Stomach (tissue), 9 donors: ENCODE measurements around the gene CCDC137. TPM values are rescaled to one million over a fixed set of nuclear protein-coding genes. Genes with fewer than 3 reads are reported as not detected.

ENCODE experiments used
- DNase-seq, 2 donors: peaks; one replicate each; pipeline versions ENCODE4 v3.0.0 to v3.0.0-alpha.2; 2013 to 2019
- H3K27ac ChIP-seq, 5 donors: fragments of 200-600 bp in 4 of 5; sonication (generic) in 4 of 5; one replicate each; pipeline ENCODE4 v1.5.1; 2013 to 2019; ENCODE audit warnings: mild to moderate bottlenecking in 1 of 5, moderate library complexity in 1 of 5
- H3K27me3 ChIP-seq, 3 donors: fragments of 200-600 bp; sonication (generic); one replicate each; pipeline ENCODE4 v1.5.1; 2017 to 2019; ENCODE audit warnings: mixed run types in 1 of 3
- H3K36me3 ChIP-seq, 4 donors: fragments of 200-600 bp; sonication (generic); 1 replicate in 3 of 4; 2 replicates in 1 of 4; pipeline ENCODE4 v1.5.1; 2016 to 2019
- H3K4me1 ChIP-seq, 4 donors: fragments of 200-600 bp; sonication (generic); one replicate each; pipeline ENCODE4 v1.5.1; 2016 to 2019
- H3K4me3 ChIP-seq, 4 donors: fragments of 200-600 bp; sonication (generic) in 3 of 4; one replicate each; pipeline ENCODE4 v1.5.1; 2016 to 2019; ENCODE audit warnings: mild to moderate bottlenecking in 1 of 4
- H3K9me3 ChIP-seq, 4 donors: fragments of 200-600 bp; sonication (generic); one replicate each; pipeline ENCODE4 v1.5.1; 2016 to 2019
- EP300 ChIP-seq: sonication (generic); formaldehyde crosslinking; IDR thresholded peaks from one replicate; pipeline ENCODE4 v1.6.1; 2017; ENCODE audit warnings: antibody characterized with exemption
- POLR2A ChIP-seq, 4 donors: fragments of 450-650 bp; IDR thresholded peaks; one replicate each; pipeline ENCODE4 v1.6.1; 2016; ENCODE audit warnings: antibody characterized with exemption in 4 of 4, control low read depth in 2 of 4, mild to moderate bottlenecking in 1 of 4, moderate library complexity in 1 of 4
- POLR2AphosphoS5 ChIP-seq, 3 donors: sonication (generic); formaldehyde crosslinking; IDR thresholded peaks; one replicate each; pipeline ENCODE4 v1.6.1; 2016; ENCODE audit warnings: antibody characterized with exemption in 3 of 3
- WGBS, 5 donors: extraction: QIAGEN DNeasy Blood & Tissue Kit in 3 of 5; methylation state at CpG; one replicate each; pipeline versions ENCODE4 v1.1.5 to v1.1.7; 2013 to 2018; 5-methylcytosine and 5-hydroxymethylcytosine counted together
- intact Hi-C: fragments of 100-400 bp; cut with DNase I; formaldehyde crosslinking; loops from one replicate; pipeline ENCODE4 v1.15.1; 2023; ENCODE audit warnings: low total_unique reads
- polyA plus RNA-seq, 3 donors: library from polyadenylated mRNA; stranded (reverse); fragments of 200-250 nt; gene quantifications; one replicate each; pipeline ENCODE4 v1.2.3, GENCODE V29; 2013
- total RNA-seq, 5 donors: library from RNA; depleted of rRNA; stranded (reverse); fragments of >200 nt; gene quantifications; one replicate each; pipeline versions ENCODE4 v1.1.0 to v1.2.3, GENCODE V29; 2014 to 2016
- TF ChIP-seq, protein P1 (sequence below), 7 experiments: fragments of 450-650 bp in 4 of 7; fragments of 200-600 bp in 3 of 7; sonication (generic) in 3 of 7; IDR thresholded peaks; one replicate each; pipeline ENCODE4 v1.5.1; 2016 to 2019; ENCODE audit warnings: antibody characterized with exemption in 7 of 7, control low read depth in 2 of 7, mild to moderate bottlenecking in 1 of 7
- donor health status: healthy with polysubstance abuse.
- donor health status: Bipolar disorder and iron deficiency.
- donor health status: healthy.

Gene CCDC137
- total and polyA plus RNA-seq, 8 donors: 0.58 to 279 (median 19.6) TPM

- H3K9me3 ChIP-seq: no peaks in the 10 kb centered on the region
- TF ChIP-seq POLR2A (IDR thresholded peaks at IDR 0.05) (no peak), EP300 (no peak), POLR2AphosphoS5 (IDR thresholded peaks at IDR 0.05) (no peak)
- TF ChIP-seq, protein P1, sequence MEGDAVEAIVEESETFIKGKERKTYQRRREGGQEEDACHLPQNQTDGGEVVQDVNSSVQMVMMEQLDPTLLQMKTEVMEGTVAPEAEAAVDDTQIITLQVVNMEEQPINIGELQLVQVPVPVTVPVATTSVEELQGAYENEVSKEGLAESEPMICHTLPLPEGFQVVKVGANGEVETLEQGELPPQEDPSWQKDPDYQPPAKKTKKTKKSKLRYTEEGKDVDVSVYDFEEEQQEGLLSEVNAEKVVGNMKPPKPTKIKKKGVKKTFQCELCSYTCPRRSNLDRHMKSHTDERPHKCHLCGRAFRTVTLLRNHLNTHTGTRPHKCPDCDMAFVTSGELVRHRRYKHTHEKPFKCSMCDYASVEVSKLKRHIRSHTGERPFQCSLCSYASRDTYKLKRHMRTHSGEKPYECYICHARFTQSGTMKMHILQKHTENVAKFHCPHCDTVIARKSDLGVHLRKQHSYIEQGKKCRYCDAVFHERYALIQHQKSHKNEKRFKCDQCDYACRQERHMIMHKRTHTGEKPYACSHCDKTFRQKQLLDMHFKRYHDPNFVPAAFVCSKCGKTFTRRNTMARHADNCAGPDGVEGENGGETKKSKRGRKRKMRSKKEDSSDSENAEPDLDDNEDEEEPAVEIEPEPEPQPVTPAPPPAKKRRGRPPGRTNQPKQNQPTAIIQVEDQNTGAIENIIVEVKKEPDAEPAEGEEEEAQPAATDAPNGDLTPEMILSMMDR (IDR thresholded peaks at IDR 0.05): no peak
- 80 to 90% (median 86%) methylated on average over 8 of the region's 8 CpGs for WGBS, 5 donors
- H3K27me3 ChIP-seq: no peaks in the 10 kb centered on the region
- peaks cover 45 to 62% (median 59%) of the 10 kb centered on the region in 4 donors for H3K36me3 ChIP-seq
- H3K4me1 ChIP-seq: peaks cover 12 to 29% (median 22%) of the 10 kb centered on the region in 4 donors
- no peak overlapping the region for H3K4me3 ChIP-seq
- intact Hi-C loops: no loop called here
- no peak for DNase-seq
- H3K27ac ChIP-seq: no peak overlapping the region
These were observed 36.3 kb upstream of the CCDC137 start for GRCh38 chr17:81630274-81630673.

- DNase-seq: no peak
- 75 to 88% (median 78%) methylated on average over 7 of the region's 7 CpGs for WGBS, 5 donors
- intact Hi-C loops: no loop called here
These were observed 35.1 kb upstream of the CCDC137 start for GRCh38 chr17:81631482-81631881.

DNA sequence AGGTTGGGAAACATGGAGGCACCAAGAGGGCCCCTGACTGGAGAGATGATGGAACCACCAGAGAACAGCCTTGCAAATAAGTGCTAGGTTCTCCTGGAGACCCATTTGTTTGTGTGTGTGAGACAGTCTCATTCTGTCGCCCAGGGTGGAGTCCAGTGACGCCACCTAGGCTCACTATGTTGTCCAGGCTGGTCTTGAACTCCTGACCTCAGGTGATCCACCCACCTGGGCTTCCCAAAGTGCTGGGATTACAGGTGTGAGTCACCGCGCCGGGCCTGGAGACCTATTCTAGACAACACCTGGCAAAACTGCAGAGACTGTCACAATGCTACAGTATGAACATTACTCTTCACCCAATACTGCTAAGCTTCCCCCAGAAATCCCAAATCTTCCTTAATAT, 31.1 kb upstream of the CCDC137 start:
- no peak for DNase-seq
- no peaks in the 10 kb centered on the region for H3K27me3 ChIP-seq
- H3K36me3 ChIP-seq: peaks cover 0 to 12% (median 9%) of the 10 kb centered on the region in 4 donors
- 63 to 85% (median 76%) methylated on average over 4 to 5 of the region's 5 CpGs for WGBS, 5 donors
- peak overlapping the region; percentile 65 to 97 (median 80) for H3K4me3 ChIP-seq
- peaks cover 20 to 46% (median 40%) of the 10 kb centered on the region in 4 donors for H3K4me1 ChIP-seq
- TF ChIP-seq POLR2A (IDR thresholded peaks at IDR 0.05) (no peak), EP300 (no peak), POLR2AphosphoS5 (IDR thresholded peaks at IDR 0.05) (no peak)
- TF ChIP-seq, protein P1 (IDR thresholded peaks at IDR 0.05): no peak
- no peaks in the 10 kb centered on the region for H3K9me3 ChIP-seq
- H3K27ac ChIP-seq: peak overlapping the region in 2 of 5 donors; percentile 89 to 94
- intact Hi-C loops: no loop called here

More at GRCh38 chr17:81631482-81631881, 35.1 kb upstream of the CCDC137 start:
- Histone ChIP-seq H3K27me3 (no peaks in the 10 kb centered on the region), H3K27ac (no peak overlapping the region), H3K36me3 (peaks cover 33 to 50% (median 47%) of the 10 kb centered on the region in 4 donors), H3K4me1 (peaks cover 20 to 39% (median 33%) of the 10 kb centered on the region in 4 donors), H3K4me3 (no peak overlapping the region), H3K9me3 (no peaks in the 10 kb centered on the region)
- no peak for TF ChIP-seq POLR2A (IDR thresholded peaks at IDR 0.05)

- Histone ChIP-seq H3K4me3 (peak overlapping the region; percentile 65 to 97 (median 80)), H3K27me3 (no peaks in the 10 kb centered on the region), H3K9me3 (no peaks in the 10 kb centered on the region), H3K4me1 (peaks cover 20 to 46% (median 40%) of the 10 kb centered on the region in 4 donors), H3K36me3 (peaks cover 0 to 7% (median 6%) of the 10 kb centered on the region in 4 donors), H3K27ac (peak overlapping the region; percentile 89 to 96 (median 95))
- TF ChIP-seq, protein P1 (IDR thresholded peaks at IDR 0.05): no peak
- TF ChIP-seq EP300: no peak
- no peak for TF ChIP-seq POLR2A (IDR thresholded peaks at IDR 0.05)
- no peak for TF ChIP-seq POLR2AphosphoS5 (IDR thresholded peaks at IDR 0.05)
- intact Hi-C loops: no loop called here
- WGBS, 5 donors: 28 to 36% (median 30%) methylated on average over 18 of the region's 18 CpGs
- no peak for DNase-seq
These were observed 30.5 kb upstream of the CCDC137 start for GRCh38 chr17:81635973-81636504.
